ENCODE results near the gene CTDNEP1. TPM values are rescaled to one million over a fixed set of nuclear protein-coding genes. Genes with fewer than 3 reads are reported as not detected.

Gene CTDNEP1
- polyA plus RNA-seq, 1 donor = 184 TPM

DNA sequence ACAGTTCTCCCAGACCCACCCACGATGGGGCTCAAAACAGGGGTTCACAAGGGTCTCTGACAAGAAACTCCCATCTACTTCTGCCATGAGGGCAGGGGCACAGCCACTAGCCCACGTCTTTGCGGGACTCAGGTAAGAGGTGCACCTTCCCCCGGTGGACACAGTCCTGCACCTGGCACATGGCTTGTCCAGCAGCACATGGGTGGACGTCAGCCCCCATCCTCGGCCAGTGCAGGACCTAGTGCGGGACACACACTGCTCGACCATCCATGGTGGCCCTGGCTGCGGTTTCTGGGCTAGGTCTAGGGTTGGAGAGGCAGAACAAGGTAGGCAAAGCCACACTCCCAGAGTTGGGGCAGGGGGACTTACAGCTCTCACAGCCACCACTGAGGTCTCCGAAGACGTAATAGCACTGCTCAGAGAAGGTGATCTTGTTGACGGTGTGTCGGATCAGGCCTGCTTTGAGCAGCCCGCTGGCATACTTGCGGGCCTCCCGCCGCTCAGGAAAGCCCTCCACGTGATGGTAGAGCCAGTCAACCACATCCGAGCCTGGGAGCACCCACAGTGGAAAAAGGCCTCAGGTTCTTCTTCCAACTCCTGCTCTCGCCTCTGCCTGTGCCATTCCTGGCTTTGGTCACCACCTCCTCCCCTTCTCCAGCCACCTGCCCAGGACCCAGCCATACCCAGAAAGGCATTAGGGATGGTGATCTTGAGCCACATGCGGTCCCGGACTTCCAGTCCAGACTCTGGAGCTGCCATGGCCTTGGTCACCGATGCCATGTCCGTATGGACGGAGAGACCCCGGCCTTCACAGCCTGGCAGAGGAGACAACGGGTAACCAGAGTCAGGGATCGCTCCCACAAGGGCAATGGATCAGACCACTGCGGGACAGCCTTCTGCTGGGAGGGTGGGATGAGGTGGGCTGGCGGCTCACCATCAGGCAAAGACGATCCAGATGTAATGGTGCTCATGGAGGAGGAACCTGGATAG is 24.5 kb downstream of the CTDNEP1 start:
- DNase-seq = no peak

DNA sequence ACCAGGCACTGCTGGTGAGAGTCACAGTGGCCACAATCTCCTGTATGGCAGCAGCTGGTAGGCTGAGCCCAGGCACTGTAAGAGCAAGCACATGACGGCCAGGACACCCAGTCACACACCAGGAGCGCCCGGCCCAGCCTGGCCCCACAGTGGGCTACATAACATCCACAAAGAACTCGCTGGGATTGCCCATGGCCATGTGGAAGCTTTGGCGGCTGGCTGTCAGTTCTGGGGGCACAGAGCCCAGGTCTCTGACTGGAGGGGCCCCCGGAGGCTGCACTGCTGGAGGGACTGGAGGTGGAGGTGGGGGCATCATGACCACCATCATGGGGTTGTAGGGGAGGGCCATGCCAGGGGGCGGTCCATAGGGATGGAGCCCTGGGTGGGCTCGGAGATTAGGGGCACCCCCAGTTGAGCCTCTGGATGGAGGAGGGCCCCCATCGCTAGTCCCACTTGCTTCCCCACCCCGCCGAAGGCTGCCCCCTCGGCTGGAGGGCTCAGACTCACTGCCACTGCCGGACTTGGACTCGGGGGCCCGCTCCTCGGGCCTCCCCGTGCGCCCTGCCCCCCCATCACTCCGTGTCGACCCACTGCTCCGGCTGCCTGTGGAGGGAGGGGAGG is 25.7 kb downstream of the CTDNEP1 start:
- DNase-seq = no peak

DNA sequence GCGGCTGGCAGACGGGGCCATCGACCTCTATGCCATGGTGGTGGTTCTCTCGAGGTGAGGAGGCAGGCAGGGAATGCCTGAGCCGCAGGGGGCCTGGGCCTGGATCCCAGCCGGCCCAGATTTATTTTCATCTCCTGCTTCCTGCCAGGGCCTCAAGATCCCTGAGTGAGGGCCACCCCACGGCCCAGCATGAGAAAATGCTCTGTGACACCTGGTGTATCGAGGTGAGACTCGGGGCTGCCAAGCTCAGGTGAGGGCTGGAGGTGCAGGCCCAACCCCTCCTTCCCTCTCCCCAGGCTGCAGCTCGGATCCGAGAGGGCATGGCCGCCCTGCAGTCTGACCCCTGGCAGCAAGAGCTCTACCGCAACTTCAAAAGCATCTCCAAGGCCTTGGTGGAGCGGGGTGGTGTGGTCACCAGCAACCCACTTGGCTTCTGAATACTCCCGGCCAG is 26.8 kb downstream of the CTDNEP1 start:
- no peak for DNase-seq

DNA sequence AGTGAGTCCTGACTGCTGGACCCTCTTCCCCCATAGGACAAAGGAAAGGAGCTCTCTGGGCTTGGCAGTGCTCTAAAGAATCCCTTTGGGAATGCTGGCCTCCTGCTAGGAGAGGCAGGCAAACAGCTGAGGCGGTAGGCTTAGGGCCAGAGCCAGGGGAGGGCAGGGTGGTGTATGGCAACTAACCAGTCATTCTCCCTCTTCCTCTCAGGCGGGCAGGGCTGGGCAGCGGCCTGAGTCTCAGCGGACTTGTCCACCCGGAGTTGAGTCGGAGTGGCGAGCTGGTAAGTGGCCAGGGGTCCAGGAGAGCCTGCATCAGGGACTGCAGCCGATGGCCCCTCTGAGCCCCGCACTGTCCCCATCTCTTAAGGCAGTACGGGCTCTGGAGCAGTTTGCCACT is 27.4 kb downstream of the CTDNEP1 start:
- no peak for DNase-seq

DNA sequence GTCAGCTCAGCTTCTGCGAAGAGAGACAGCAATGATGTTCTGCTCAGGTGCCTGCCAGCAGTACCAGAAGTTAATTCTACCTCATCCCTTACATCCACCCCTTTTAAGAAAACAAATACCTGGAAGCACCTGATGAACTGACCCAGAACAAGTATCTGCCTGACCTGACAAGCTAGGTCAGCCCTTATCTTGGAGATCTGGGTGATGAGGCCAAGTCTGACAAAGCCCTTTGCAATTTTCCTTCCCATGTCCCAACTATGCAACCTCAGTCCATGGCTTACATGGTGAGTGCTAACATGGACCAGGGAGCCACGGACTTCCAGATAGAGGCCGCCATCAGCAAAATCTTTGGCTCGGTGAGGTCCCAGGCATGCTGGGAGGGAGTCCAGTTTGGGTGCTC is 28.2 kb downstream of the CTDNEP1 start:
- DNase-seq = no peak

DNA sequence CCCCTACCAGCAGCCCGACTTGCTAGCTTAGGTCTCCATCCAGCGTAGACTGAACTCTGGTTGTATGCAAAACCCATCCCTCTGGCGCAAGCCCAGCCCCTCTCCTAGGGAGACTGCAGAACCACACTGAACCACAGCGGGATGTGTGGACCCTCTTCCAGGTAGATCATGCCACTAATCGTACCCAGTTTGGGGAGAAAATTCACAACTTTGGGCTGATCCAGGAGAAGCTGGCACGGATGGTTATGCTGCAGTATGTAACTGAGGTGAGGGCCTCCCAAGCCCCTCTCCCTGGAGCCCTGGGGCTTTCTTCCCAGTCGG is 28.6 kb downstream of the CTDNEP1 start:
- no peak for DNase-seq

DNA sequence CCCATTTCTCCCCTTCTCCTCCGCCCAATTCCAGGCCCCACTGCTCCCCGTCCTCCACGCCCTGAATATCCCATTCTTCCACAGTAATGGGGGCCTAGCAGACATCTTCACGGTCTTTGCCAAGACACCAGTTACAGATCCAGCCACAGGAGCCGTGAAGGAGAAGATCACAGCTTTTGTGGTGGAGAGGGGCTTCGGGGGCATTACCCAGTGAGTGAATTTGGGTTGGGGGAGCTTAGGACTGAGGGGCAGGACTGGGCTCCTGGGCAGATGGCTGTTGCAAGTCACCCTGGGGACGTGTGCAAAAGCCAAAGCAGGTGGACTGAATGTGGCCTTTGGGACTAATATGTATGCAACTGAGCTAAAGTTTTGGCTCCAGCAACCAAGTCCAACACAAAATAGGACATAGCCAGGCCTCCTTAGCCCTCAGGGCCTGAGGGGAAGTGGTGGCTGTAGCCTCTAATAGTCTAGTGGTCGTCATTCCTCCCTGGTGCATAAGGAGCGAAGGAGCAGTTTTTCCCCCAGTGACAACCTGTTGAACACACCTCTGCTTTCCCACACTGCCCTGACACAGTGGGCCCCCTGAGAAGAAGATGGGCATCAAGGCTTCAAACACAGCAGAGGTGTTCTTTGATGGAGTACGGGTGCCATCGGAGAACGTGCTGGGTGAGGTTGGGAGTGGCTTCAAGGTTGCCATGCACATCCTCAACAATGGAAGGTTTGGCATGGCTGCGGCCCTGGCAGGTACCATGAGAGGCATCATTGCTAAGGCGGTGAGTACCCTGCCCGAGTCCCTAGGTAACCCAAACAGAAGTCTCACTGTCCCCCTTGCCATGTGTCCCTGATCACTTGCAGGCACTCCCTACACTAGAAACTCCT is 29.2 kb downstream of the CTDNEP1 start:
- no peak for DNase-seq

DNA sequence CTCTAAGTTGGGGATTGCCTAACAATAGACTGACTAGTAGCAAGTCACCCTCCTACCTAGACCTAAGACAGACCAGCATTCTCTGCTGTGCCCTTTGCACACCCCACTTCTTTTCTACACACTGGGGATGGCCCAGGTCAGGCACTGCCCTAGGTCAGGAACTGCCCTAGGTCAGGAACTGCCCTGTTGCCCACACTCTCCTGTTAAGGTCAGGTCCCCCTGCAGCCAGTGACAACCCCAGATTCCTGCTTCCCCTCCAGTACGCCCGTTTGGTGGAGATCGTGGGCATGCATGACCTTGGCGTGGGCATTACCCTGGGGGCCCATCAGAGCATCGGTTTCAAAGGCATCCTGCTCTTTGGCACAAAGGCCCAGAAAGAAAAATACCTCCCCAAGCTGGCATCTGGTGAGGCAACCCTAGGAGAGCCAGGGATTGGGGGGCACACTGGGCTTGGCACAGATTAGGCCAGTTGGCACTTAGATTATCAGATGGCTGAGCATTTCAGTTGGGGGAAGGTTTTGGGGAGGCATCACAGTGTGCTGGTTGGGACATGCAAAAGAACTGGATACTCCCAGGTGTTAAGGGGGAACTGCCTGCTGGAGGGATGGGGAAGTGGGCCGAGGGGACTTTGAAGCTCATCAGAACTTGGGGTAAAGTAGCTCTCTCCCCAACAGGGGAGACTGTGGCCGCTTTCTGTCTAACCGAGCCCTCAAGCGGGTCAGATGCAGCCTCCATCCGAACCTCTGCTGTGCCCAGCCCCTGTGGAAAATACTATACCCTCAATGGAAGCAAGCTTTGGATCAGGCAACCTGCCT is 30.0 kb downstream of the CTDNEP1 start:
- DNase-seq = no peak

DNA sequence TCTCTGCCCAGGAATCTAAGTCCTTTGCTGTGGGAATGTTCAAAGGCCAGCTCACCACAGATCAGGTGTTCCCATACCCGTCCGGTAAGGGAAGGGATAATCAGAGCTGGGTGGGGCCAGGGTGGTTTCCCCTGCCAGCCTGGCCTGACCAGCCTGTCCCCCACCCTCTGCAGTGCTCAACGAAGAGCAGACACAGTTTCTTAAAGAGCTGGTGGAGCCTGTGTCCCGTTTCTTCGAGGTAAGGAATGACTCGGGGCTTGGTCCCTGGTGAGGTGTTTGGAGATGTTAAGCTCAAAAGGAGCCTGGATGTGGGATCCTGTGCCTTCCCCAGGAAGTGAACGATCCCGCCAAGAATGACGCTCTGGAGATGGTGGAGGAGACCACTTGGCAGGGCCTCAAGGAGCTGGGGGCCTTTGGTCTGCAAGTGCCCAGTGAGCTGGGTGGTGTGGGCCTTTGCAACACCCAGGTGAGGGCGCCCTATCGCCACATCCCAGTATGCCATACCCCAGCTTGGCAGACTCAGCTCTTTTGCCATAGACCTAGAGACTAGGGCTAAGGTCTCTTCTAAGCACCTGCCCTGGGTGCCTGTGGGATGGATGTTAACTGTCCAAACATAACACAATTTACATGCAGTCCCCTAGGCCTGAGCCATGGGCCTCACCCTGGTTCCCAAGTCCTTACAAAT is 30.8 kb downstream of the CTDNEP1 start:
- no peak for DNase-seq

DNA sequence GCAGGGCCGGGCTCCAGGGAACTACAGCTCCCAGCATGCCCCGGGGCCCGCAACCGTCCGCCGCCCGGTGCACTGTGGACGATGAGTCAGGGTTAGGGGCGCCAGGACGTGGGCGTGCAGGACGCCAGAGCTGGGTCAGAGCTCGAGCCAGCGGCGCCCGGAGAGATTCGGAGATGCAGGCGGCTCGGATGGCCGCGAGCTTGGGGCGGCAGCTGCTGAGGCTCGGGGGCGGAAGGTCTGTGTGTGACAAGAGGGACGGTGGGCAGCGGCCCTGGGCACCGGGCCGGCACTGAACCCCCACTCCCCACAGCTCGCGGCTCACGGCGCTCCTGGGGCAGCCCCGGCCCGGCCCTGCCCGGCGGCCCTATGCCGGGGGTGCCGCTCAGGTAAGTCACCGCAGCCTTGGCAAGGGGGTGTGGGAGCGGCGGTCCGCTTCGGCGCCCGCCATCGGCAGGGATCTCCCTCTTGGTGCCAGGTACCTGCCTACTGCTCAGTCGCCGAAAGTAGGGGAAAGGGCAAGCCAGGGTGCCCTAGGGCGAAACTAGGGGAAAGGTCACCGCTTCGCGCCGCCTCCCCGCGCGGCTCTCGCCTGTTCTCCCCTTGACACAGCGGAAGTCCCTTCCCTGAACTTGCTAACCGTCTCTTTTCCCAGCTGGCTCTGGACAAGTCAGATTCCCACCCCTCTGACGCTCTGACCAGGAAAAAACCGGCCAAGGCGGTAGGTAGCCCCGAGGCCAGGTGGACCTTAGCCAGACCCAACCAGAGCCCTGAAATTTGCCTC is 31.5 kb downstream of the CTDNEP1 start, which contains the start of the genes ACADVL and DLG4:
Gene ACADVL, plus strand, starts transcription at position 127 of the 781 bp plus-strand sequence. Its CDS starts 47 bp downstream, at position 174.
Gene DLG4, minus strand, starts transcription at position 25 of the 781 bp plus-strand sequence.
- DNase-seq = peak; percentile 94

DNA sequence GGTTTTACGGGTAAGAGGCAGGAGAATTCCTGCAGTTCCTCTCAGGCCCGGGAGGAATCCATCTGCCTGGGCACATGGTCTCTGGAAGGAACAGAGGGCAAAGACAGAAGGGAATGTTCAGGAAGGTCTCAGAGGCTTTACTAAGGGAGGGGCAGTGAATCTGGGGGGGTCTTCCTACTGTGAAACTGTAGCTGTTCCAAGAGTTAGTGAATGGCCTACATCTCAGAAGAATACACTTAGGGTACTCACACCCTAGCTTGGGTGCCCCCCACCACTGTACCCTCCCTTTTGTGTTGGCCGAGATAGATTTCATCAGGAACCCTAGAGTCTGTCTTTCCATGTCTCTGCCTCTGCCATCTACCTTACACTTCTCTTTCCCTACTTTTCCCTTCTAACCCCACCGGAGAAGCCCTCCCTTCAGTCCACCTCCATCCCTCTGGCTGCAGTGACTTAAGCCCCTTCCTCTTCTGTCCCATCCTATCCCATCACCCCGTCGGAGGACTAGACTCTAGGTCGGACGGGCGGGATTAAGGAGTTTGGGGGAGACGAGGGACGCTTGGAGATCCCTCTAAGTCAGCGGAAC is 32.2 kb downstream of the CTDNEP1 start:
- DNase-seq = no peak

DNA sequence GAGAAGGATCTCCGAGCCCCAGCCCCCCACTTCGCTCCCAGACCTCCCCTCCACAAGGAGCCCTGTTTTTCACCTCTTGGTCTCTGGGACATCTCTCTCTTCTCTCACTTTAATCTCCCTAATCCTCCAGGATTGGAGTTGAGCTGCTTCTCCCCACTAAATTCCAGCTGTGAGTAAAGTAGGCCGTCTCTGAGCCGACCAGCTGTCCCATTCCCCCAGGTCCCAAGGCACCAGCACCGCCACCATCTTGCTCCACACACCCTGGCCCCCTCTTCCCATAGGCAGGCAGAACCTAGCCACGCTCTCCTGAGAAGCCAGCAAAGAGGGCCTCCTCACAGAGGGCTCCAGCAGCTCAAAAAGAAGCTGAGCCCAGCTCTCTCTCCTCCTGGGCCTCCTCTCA is 32.8 kb downstream of the CTDNEP1 start:
- no peak for DNase-seq

DNA sequence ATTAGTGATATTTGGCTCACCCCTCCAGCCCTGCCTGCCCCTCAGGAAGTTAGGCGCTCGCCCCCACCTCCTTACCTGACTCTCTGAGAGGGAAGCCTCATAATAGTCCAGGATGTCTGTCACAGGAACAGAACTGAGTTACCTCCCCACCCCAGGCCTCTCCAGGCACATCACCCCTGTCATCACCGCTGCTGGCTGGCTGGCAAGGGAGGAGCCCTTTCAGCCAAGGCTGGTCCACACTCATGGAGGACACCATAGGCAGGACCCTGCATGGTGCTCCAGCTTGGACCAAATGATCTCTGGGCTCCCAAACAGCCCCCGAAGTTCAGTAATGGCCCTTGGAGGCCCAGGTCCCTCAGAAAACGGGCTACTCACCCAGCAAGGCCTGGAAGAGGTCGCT is 33.4 kb downstream of the CTDNEP1 start:
- DNase-seq = no peak

DNA sequence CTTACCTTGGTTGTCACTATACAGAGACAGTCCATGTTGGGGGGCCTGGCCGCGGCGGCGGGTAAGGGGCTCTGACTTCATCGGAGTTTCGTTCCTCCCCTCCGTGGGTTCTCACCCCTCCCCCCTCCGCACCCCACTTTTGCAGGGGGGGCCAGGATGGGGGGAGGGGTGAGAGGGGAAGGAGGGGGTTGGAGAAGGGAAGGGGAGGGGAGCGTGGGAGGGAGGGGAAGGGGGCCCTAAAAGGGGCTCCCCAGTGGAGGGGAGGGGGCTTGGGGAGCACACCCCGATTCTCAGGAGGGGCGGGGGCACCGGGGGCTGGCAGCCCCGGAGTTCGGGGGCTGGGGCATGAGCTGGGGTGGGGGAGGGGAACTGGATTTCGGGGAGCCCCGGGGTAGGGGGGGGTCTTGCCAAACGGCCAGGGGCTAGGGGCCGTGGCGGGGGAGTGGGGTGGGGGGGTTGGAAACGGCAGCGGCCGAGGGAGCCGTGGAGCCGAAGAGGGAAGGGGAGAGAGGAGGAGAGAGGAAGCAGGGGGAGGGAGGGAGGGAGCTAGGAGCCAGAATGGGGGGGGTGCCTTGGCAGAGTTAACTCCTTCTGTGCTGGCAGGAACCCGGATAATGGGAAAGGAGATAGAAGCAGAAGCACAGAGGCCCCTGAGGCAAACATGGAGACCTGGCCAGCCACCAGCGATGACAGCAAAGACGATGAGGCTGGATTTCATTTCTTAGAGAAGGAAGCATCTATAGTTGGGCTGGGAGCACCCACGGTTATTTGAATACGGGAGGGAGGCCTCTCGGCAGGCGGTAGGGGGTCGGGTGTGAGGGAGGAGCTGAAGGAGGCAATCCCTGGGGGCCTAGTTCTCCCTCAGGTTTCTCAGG is 34.2 kb downstream of the CTDNEP1 start:
- peak; percentile 86 for DNase-seq

DNA sequence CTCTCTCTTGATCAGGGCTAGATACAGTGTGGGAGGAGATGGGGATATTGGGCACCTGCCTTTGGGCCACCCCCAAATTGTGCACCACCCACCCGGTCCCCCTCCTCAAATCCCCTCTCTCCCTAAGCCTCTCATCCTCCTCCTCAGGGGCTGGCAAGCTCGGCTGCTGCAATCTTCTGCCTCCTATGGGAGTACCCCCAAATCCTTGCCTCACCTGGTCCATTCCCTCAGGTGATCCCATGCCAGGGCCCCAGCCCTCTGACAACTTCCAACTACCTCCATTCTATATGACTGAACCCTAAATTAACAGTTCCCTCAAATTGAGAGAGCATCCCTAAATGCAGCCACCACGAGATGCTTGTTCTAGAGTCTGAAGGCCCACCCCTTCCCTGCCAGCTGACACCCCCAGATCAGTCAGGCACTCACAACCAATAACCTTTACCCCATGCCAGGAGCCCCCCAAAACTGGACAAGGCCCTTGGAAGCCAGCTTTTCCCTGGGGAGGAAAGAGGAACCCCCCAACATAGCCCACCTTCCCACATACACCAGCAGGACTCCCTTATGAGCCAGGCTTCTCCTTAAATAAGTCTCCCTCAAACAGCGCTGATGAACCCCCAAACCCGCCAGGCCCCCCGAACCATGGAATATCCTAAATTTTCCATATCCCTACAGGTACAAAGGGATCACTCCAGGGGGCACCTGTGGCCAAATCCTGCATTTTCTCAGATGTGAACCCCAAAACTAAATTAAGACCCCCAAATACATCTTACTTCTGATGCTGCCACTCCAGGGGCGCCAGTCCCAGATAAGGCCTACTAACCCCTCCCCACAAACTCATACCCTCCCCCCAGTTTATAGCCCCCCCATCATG is 35.1 kb downstream of the CTDNEP1 start:
- DNase-seq = no peak

DNA sequence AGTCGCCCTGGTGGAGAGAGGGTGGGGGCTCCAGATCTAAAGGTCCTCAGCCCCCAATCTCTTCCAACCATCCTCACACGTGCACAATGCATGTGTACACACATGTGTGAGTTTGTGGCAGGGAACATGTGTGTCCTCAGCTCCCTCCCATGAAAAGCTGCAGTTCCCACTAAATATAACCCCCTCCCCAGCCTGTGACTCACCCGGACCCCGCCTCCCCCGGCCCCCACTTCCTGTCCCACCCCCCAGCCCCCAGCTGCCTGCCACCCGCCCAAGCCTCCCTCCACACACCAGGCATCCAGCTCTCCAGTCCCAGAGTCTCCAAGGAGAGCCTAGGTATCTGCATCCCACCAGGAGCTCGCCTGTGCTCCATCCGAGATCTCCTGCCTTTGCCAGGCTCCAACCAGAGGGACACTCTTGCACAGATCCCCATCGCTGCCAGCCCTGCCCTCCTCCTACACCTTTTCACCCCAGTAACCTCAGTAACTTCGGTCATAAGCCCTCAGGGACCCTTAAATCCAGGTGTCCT is 35.8 kb downstream of the CTDNEP1 start:
- DNase-seq = no peak

DNA sequence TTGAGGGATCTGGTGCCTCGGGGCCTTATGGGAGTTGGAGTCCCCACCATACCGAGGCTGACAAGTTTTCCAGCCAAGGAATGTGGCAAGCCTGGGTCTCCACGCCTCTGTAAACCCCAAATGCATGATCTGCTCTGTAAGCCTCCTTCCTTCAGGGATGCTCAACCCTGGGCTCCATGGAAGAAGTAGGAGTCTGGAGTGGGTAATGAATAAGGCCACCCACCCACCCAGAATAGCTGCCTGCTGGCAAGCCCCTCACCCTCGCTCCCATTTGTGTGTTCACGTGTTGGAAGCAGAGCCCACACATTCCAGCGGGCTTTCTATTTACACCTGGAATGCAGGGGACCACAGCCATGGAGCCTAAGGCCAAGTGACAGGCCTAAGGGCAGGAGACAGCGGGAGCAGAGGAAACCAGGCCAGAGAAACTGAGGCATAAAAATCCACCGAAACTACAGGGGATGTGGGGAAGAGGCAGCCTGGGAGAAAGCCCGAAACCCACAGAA is 36.3 kb downstream of the CTDNEP1 start:
- DNase-seq = no peak
